Mesenchymal stem cell (in vitro differentiated cells and primary cell): ENCODE data around the gene SOX8.

Experiments
- DNase-seq: peaks from one replicate; pipeline ENCODE4 v3.0.0-alpha.2; 2013
- H2AFZ ChIP-seq: one replicate; pipeline ENCODE4 v1.6.1; 2013; ENCODE audit warnings: low read depth, mild to moderate bottlenecking, control low read depth, inconsistent platforms, low read length, moderate library complexity
- H2AK5ac ChIP-seq: 2 replicates; pipeline ENCODE4 v1.6.1; 2013; ENCODE audit warnings: low read length, moderate library complexity, mild to moderate bottlenecking, inconsistent platforms; ENCODE audit not compliant: severe bottlenecking
- H2BK120ac ChIP-seq: one replicate; pipeline ENCODE4 v1.6.1; 2013; ENCODE audit warnings: low read depth, mild to moderate bottlenecking, inconsistent platforms, low read length, moderate library complexity
- H2BK12ac ChIP-seq, 2 experiments: one replicate each; pipeline ENCODE4 v1.6.1; 2013; ENCODE audit warnings: inconsistent platforms in 2 of 2, low read length in 2 of 2, mild to moderate bottlenecking in 2 of 2, moderate library complexity in 2 of 2, control low read depth in 1 of 2
- H2BK15ac ChIP-seq: one replicate; pipeline ENCODE4 v1.6.1; 2013; ENCODE audit warnings: mild to moderate bottlenecking, low read depth, inconsistent platforms; ENCODE audit not compliant: poor library complexity, severe bottlenecking
- H2BK5ac ChIP-seq: 2 replicates; pipeline ENCODE4 v1.6.1; 2013; ENCODE audit warnings: low read depth, mild to moderate bottlenecking, low read length, control low read depth, inconsistent platforms; ENCODE audit not compliant: poor library complexity, severe bottlenecking
- H3K14ac ChIP-seq, 2 experiments: one replicate each; pipeline ENCODE4 v1.6.1; 2013; ENCODE audit warnings: inconsistent platforms in 2 of 2, low read length in 2 of 2, control low read depth in 1 of 2, mild to moderate bottlenecking in 1 of 2, moderate library complexity in 1 of 2
- H3K18ac ChIP-seq, 2 experiments: one replicate each; pipeline ENCODE4 v1.6.1; 2013; ENCODE audit warnings: inconsistent platforms in 2 of 2, low read length in 2 of 2, control low read depth in 1 of 2, low read depth in 1 of 2, mild to moderate bottlenecking in 1 of 2
- H3K23ac ChIP-seq, 2 experiments: one replicate each; pipeline ENCODE4 v1.6.1; 2013; ENCODE audit warnings: inconsistent platforms in 2 of 2, low read length in 2 of 2, mild to moderate bottlenecking in 2 of 2, moderate library complexity in 2 of 2, control low read depth in 1 of 2
- H3K27ac ChIP-seq: 2 replicates; pipeline ENCODE4 v1.5.1; 2013; ENCODE audit warnings: mild to moderate bottlenecking, moderate library complexity, low read length, control low read depth, inconsistent platforms; ENCODE audit not compliant: poor library complexity, severe bottlenecking
- H3K27me3 ChIP-seq, 2 experiments: 2 replicates each; pipeline versions ENCODE4 v1.6.1 to v1.7.0; 2013; ENCODE audit warnings: low read length in 2 of 2, mild to moderate bottlenecking in 2 of 2, moderate library complexity in 2 of 2, control low read depth in 1 of 2, inconsistent platforms in 1 of 2; ENCODE audit not compliant: control insufficient read depth in 1 of 2, insufficient read depth in 1 of 2
- H3K36me3 ChIP-seq, 2 experiments: 2 replicates each; pipeline versions ENCODE4 v1.6.1 to v1.7.0; 2013; ENCODE audit warnings: low read length in 2 of 2, control low read depth in 1 of 2, inconsistent platforms in 1 of 2, low read depth in 1 of 2, mild to moderate bottlenecking in 1 of 2; ENCODE audit not compliant: insufficient read depth in 2 of 2, control insufficient read depth in 1 of 2
- H3K4ac ChIP-seq, 2 experiments: one replicate each; pipeline ENCODE4 v1.6.1; 2013; ENCODE audit warnings: inconsistent platforms in 2 of 2, low read length in 2 of 2, mild to moderate bottlenecking in 2 of 2, moderate library complexity in 2 of 2, control low read depth in 1 of 2, low read depth in 1 of 2
- H3K4me1 ChIP-seq: 2 replicates; pipeline ENCODE4 v1.6.1; 2013; ENCODE audit warnings: low read depth, low read length, control low read depth; ENCODE audit not compliant: control insufficient read depth, insufficient read depth
- H3K4me2 ChIP-seq: 2 replicates; pipeline ENCODE4 v1.6.1; 2013; ENCODE audit warnings: low read length, mild to moderate bottlenecking, inconsistent platforms; ENCODE audit not compliant: poor library complexity, severe bottlenecking
- H3K4me3 ChIP-seq, 2 experiments: 2 replicates each; pipeline versions ENCODE4 v1.5.1 to v1.7.0; 2013; ENCODE audit warnings: low read length in 2 of 2, mild to moderate bottlenecking in 2 of 2, control low read depth in 1 of 2, low read depth in 1 of 2; ENCODE audit not compliant: insufficient read depth in 1 of 2
- H3K79me1 ChIP-seq: replicated peaks from 2 replicates; pipeline ENCODE4 v1.6.1; 2013; ENCODE audit warnings: mild to moderate bottlenecking, control low read depth, low read length, inconsistent platforms; ENCODE audit not compliant: poor library complexity, severe bottlenecking
- H3K9ac ChIP-seq: 2 replicates; pipeline ENCODE4 v1.7.0; 2013; ENCODE audit warnings: mild to moderate bottlenecking, low read length, moderate library complexity
- H3K9me3 ChIP-seq: 2 replicates; pipeline ENCODE4 v1.7.0; 2013; ENCODE audit warnings: mild to moderate bottlenecking, low read length; ENCODE audit not compliant: control insufficient read depth
- H4K8ac ChIP-seq: one replicate; pipeline ENCODE4 v1.6.1; 2013; ENCODE audit warnings: inconsistent platforms, mild to moderate bottlenecking, low read length, moderate library complexity
- H4K91ac ChIP-seq: one replicate; pipeline ENCODE4 v1.6.1; 2013; ENCODE audit warnings: mild to moderate bottlenecking, low read length, inconsistent platforms
- WGBS: methylation state at CpG from one replicate; pipeline ENCODE4 v1.1.7; 2013; ENCODE audit warnings: mixed read lengths; 5-methylcytosine and 5-hydroxymethylcytosine counted together

Gene SOX8

DNA sequence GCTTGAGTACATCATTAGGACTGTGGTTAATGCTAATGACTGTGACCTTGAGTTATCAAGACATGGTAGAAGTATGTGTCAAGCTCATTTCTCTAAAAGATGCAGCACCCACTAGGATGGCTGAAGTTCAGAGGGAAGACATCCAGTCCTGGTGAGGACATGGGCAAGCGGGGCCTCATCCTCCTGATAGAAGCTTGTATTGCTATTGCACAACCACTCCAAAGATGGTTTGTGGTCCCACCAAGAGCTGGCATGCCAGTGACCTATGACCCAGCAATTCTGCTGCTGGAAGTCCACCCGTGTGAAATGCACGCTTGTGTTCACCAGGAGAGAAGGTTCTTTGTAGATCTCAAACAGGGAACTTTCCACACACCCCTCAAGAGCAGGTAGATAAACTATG is 14.2 kb downstream of the SOX8 start:
- Histone ChIP-seq H2BK5ac (no peak overlapping the region), H3K4me2 (no peak overlapping the region), H3K4ac (no peak overlapping the region), H2BK15ac (no peak overlapping the region), H4K8ac (no peak overlapping the region), H3K18ac (no peak overlapping the region), H3K79me1 (no peaks in the 10 kb centered on the region), H2AK5ac (no peak overlapping the region), H3K27me3 (peaks cover 51 to 63% of the 10 kb centered on the region in 2 experiments), H3K4me3 (no peak overlapping the region), H3K27ac (no peak overlapping the region), H3K4me1 (peaks cover 7% of the 10 kb centered on the region), H2AFZ (no peak overlapping the region), H3K14ac (no peak overlapping the region), H3K36me3 (no peaks in the 10 kb centered on the region), H3K9me3 (peaks cover 27% of the 10 kb centered on the region), H2BK120ac (no peak overlapping the region), H2BK12ac (no peak overlapping the region), H3K9ac (no peak overlapping the region), H3K23ac (no peak overlapping the region), H4K91ac (no peak overlapping the region)
- DNase-seq: no peak
- WGBS: 67% methylated on average over 3 of the region's 3 CpGs

DNA sequence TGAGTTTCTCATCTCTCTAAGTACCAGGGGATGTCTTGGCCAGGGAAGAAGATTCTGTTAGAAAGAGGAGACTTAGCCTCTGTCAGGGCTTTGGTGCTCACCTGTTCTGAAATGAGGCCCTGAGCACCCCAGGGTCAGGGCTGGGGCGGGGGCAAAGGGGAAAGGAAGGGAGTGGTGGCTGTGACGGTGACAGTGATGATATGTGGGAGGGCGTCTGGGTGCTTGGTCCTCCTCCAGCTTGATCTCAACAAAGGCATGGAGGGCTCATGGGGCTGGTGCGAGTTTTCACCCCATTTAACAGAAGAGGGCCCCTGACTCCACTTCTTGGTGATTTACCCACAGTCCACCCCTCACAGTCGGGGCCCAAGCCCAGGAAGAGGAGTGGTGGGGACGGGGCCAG is 15.1 kb downstream of the SOX8 start:
- no peak overlapping the region for H3K23ac ChIP-seq
- no peak overlapping the region for H2BK5ac ChIP-seq
- no peak for DNase-seq
- H3K27ac ChIP-seq: no peak overlapping the region
- no peak overlapping the region for H2BK120ac ChIP-seq
- H3K79me1 ChIP-seq: no peaks in the 10 kb centered on the region
- H4K8ac ChIP-seq: no peak overlapping the region
- H3K9ac ChIP-seq: no peak overlapping the region
- no peak overlapping the region for H2AK5ac ChIP-seq
- H2BK12ac ChIP-seq: no peak overlapping the region
- H3K18ac ChIP-seq: no peak overlapping the region
- H3K4me1 ChIP-seq: peaks cover 7% of the 10 kb centered on the region
- H2AFZ ChIP-seq: no peak overlapping the region
- H3K14ac ChIP-seq: no peak overlapping the region
- no peak overlapping the region for H4K91ac ChIP-seq
- H3K36me3 ChIP-seq: no peaks in the 10 kb centered on the region
- 43% methylated on average over 5 of the region's 6 CpGs for WGBS
- H3K27me3 ChIP-seq: peaks cover 60 to 65% of the 10 kb centered on the region in 2 experiments
- no peak overlapping the region for H2BK15ac ChIP-seq
- H3K4me2 ChIP-seq: no peak overlapping the region
- peaks cover 27% of the 10 kb centered on the region for H3K9me3 ChIP-seq
- H3K4ac ChIP-seq: no peak overlapping the region
- H3K4me3 ChIP-seq: no peak overlapping the region

DNA sequence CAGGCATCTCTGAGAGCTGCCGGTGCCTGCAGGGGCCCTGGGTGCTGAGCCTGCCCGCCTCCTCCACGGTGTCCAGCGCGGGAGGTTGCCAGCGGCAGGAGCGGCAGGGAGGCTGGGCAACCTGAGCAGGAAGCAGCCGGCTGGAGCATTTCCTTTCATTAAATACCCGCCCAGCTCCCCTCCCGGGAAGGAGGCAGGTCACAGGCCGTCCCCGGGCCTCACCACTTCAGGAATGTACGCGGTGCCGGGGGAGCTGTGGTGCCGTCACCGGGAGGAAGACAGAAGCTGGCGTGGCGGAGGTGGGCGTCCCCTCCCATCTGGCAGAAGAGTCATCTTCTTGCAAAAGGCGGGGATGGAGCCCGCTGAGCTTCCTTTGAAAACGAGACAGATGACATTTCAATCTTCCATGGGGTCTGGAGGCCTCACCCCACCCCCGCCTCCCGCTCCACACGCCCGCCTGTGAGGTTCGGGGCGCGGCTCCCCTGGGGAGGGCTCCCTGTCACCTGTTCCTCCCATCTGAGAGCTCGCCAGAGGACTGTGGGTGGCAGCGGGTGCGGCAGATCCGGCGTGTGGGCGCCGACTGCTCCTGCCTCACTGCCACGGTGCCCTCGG is 16.0 kb downstream of the SOX8 start:
- DNase-seq: peak; percentile 40

DNA sequence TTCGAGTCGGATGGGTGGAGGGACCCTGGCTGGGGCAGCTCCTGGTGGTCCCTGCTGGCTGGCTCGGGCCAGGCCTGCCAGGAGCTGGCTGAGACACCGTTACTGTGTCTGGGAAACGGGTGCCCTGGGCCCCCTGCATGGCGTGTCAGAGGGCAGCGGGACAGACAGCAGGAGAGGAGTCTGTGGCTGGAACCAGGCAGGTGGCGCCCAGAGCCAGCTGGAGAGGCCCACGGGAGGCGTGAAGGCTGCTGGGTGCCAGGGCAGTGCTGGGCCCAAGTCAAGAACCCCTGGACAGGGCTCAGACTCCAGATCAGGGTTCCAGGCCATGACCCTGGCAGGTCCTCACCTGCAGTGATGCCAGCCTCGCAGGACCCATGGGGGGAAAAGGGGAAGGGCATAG is 16.6 kb downstream of the SOX8 start:
- Histone ChIP-seq H3K9me3 (peaks cover 25% of the 10 kb centered on the region), H3K23ac (no peak overlapping the region), H2BK15ac (peak overlapping the region; percentile 13), H3K14ac (no peak overlapping the region), H4K8ac (no peak overlapping the region), H2AFZ (no peak overlapping the region), H4K91ac (no peak overlapping the region), H2BK120ac (no peak overlapping the region), H2BK12ac (no peak overlapping the region), H3K27ac (no peak overlapping the region), H3K4me1 (peaks cover 17% of the 10 kb centered on the region), H2AK5ac (no peak overlapping the region), H3K27me3 (peaks cover 60 to 71% of the 10 kb centered on the region in 2 experiments), H3K79me1 (no peaks in the 10 kb centered on the region), H3K18ac (no peak overlapping the region), H3K9ac (no peak overlapping the region), H3K4ac (no peak overlapping the region), H2BK5ac (no peak overlapping the region), H3K4me2 (no peak overlapping the region), H3K4me3 (no peak overlapping the region), H3K36me3 (no peaks in the 10 kb centered on the region)
- 63% methylated on average over 11 of the region's 11 CpGs for WGBS
- DNase-seq: no peak

More for the DNA sequence above, 16.0 kb downstream of the SOX8 start:
- Histone ChIP-seq H3K4me3 (no peak overlapping the region), H3K9me3 (peaks cover 27% of the 10 kb centered on the region), H3K18ac (no peak overlapping the region), H3K4me1 (peaks cover 11% of the 10 kb centered on the region), H3K23ac (no peak overlapping the region), H3K4me2 (no peak overlapping the region), H2AFZ (no peak overlapping the region), H3K9ac (no peak overlapping the region), H4K8ac (no peak overlapping the region), H2BK5ac (no peak overlapping the region), H3K14ac (no peak overlapping the region), H4K91ac (no peak overlapping the region), H3K4ac (no peak overlapping the region), H3K36me3 (no peaks in the 10 kb centered on the region), H2AK5ac (no peak overlapping the region), H2BK120ac (no peak overlapping the region), H3K27ac (no peak overlapping the region), H2BK15ac (no peak overlapping the region), H2BK12ac (no peak overlapping the region), H3K27me3 (peaks cover 60 to 68% of the 10 kb centered on the region in 2 experiments), H3K79me1 (no peaks in the 10 kb centered on the region)
- 77% methylated on average over 39 of the region's 39 CpGs for WGBS
